Neural cell (in vitro differentiated cells): ENCODE results near the gene GABRD. TPM values are rescaled to one million over a fixed set of nuclear protein-coding genes. Genes with fewer than 3 reads are reported as not detected.

ENCODE experiments used
- H2AFZ ChIP-seq: fragments of 200-600, 300-800 bp; sonication (generic), shearing (Covaris generic); 2 replicates; pipeline ENCODE4 v1.6.0; 2014; ENCODE audit warnings: low read depth, mild to moderate bottlenecking, antibody characterized with exemption, low read length, moderate library complexity
- H3F3A ChIP-seq: fragments of 200-600 bp; shearing (Covaris generic); 2 replicates; pipeline ENCODE4 v1.6.1; 2016; ENCODE audit warnings: mild to moderate bottlenecking, moderate library complexity, mixed read lengths, antibody characterized with exemption, low read length; ENCODE audit not compliant: insufficient read depth, poor library complexity, severe bottlenecking
- H3K27ac ChIP-seq: fragments of 200-600, 300-800 bp; sonication (generic), shearing (Covaris generic); 2 replicates; pipeline ENCODE4 v1.5.1; 2014; ENCODE audit warnings: mild to moderate bottlenecking, low read length, moderate library complexity
- H3K27me3 ChIP-seq: fragments of 300-800, 200-600 bp; sonication (generic), shearing (Covaris generic); 2 replicates; pipeline ENCODE4 v1.6.0; 2014; ENCODE audit warnings: mild to moderate bottlenecking, low read depth, low read length, moderate library complexity; ENCODE audit not compliant: insufficient read depth
- H3K36me3 ChIP-seq: fragments of 300-800, 200-600 bp; sonication (generic), shearing (Covaris generic); 2 replicates; pipeline ENCODE4 v1.5.1; 2014; ENCODE audit warnings: mild to moderate bottlenecking, antibody characterized with exemption, low read length, moderate library complexity; ENCODE audit not compliant: insufficient read depth
- H3K4me2 ChIP-seq: fragments of 300-800, 200-600 bp; sonication (generic), shearing (Covaris generic); 2 replicates; pipeline ENCODE4 v1.6.0; 2014; ENCODE audit warnings: mild to moderate bottlenecking, low read length
- H3K4me3 ChIP-seq: fragments of 300-800, 200-600 bp; sonication (generic), shearing (Covaris generic); 2 replicates; pipeline ENCODE4 v1.5.1; 2014; ENCODE audit warnings: mild to moderate bottlenecking, low read length, moderate library complexity
- H3K79me2 ChIP-seq: fragments of 200-600 bp; shearing (Covaris generic); replicated peaks from 2 replicates; pipeline ENCODE4 v1.6.0; 2014; ENCODE audit warnings: mild to moderate bottlenecking, low read length, moderate library complexity; ENCODE audit not compliant: insufficient read depth
- H3K9ac ChIP-seq: fragments of 300-800, 200-600 bp; sonication (generic), shearing (Covaris generic); 2 replicates; pipeline ENCODE4 v1.6.1; 2016; ENCODE audit warnings: mild to moderate bottlenecking, low read length, mixed read lengths
- H3K9me2 ChIP-seq: fragments of 200-600 bp; shearing (Covaris generic); 2 replicates; pipeline ENCODE4 v1.6.1; 2016; ENCODE audit warnings: mild to moderate bottlenecking, low read length, mixed read lengths; ENCODE audit not compliant: insufficient read depth
- H3K9me3 ChIP-seq: fragments of 200-600, 300-800 bp; sonication (generic), shearing (Covaris generic); 2 replicates; pipeline ENCODE4 v1.6.1; 2016; ENCODE audit warnings: mild to moderate bottlenecking, mixed run types, low read length, moderate library complexity, mixed read lengths
- H4K20me1 ChIP-seq: fragments of 200-600 bp; shearing (Covaris generic); 2 replicates; pipeline ENCODE4 v1.6.1; 2016; ENCODE audit warnings: mild to moderate bottlenecking, mixed run types; ENCODE audit not compliant: insufficient read depth
- CTCF ChIP-seq: fragments of 450-650 bp; IDR thresholded peaks from 2 replicates; pipeline ENCODE4 v1.5.1; 2014; ENCODE audit warnings: antibody characterized with exemption, mild to moderate bottlenecking, moderate library complexity; ENCODE audit not compliant: poor library complexity, severe bottlenecking
- EP300 ChIP-seq: fragments of 450-650 bp; conservative IDR thresholded peaks from 2 replicates; pipeline ENCODE4 v1.6.1; 2014; ENCODE audit warnings: antibody characterized with exemption, mild to moderate bottlenecking, moderate library complexity; ENCODE audit not compliant: poor library complexity, severe bottlenecking
- EZH2 ChIP-seq: fragments of 200-600, 300-800 bp; shearing (Covaris generic), sonication (generic); IDR thresholded peaks from 2 replicates; pipeline ENCODE4 v1.6.1; 2014; ENCODE audit warnings: antibody characterized with exemption, low read length, borderline replicate concordance, mild to moderate bottlenecking; ENCODE audit not compliant: insufficient read depth, poor library complexity, severe bottlenecking
- MXI1 ChIP-seq: fragments of 450-650 bp; conservative IDR thresholded peaks from 2 replicates; pipeline ENCODE4 v1.6.1; 2014; ENCODE audit warnings: antibody characterized with exemption, mild to moderate bottlenecking; ENCODE audit not compliant: poor library complexity, severe bottlenecking
- POLR2AphosphoS5 ChIP-seq: IDR thresholded peaks from 2 replicates; pipeline ENCODE4 v1.6.1; 2012
- RAD21 ChIP-seq: fragments of 450-650 bp; conservative IDR thresholded peaks from 2 replicates; pipeline ENCODE4 v1.6.1; 2014; ENCODE audit warnings: antibody characterized with exemption, mild to moderate bottlenecking, moderate library complexity
- SMC3 ChIP-seq: fragments of 450-650 bp; conservative IDR thresholded peaks from 2 replicates; pipeline ENCODE4 v1.6.1; 2014; ENCODE audit warnings: antibody characterized with exemption, mild to moderate bottlenecking, moderate library complexity; ENCODE audit not compliant: poor library complexity
- TAF1 ChIP-seq: IDR thresholded peaks from 2 replicates; pipeline ENCODE4 v1.6.1; 2012; ENCODE audit warnings: low read depth
- polyA plus RNA-seq: library from polyadenylated mRNA; depleted of rRNA; stranded (reverse); fragments of >200 nt; gene quantifications from 2 replicates; pipeline ENCODE4 v1.2.3, GENCODE V29; 2014
- TF ChIP-seq, protein P1 (sequence below): IDR thresholded peaks from 2 replicates; pipeline ENCODE4 v1.6.1; 2012; ENCODE audit warnings: borderline replicate concordance

Gene GABRD
- polyA plus RNA-seq, 1 donor from 2014 or later = 0.85 TPM

DNA sequence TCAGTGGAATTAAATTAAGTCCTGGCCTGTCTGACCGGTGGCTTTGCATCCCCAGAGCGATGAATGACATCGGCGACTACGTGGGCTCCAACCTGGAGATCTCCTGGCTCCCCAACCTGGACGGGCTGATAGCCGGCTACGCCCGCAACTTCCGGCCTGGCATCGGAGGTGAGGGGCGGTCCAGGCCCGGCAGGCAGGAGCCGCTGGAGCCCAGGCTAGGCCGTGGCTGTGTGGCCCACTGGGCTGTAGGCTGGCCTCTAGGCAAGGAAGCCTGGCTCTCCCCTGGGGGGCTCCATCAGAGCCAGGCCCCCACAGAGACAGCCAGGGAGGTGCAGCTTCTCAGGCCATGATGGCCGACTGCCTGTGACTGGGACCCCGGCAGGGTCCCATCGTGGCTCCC is 5.7 kb downstream of the GABRD start:
- no peak overlapping the region for H3K4me3 ChIP-seq
- no peak overlapping the region for H2AFZ ChIP-seq
- no peaks in the 10 kb centered on the region for H4K20me1 ChIP-seq
- H3K79me2 ChIP-seq = no peaks in the 10 kb centered on the region
- TF ChIP-seq MXI1 (no peak), EZH2 (no peak), TAF1 (no peak), CTCF (no peak), POLR2AphosphoS5 (no peak), RAD21 (no peak), EP300 (no peak), SMC3 (no peak)
- TF ChIP-seq, protein P1, sequence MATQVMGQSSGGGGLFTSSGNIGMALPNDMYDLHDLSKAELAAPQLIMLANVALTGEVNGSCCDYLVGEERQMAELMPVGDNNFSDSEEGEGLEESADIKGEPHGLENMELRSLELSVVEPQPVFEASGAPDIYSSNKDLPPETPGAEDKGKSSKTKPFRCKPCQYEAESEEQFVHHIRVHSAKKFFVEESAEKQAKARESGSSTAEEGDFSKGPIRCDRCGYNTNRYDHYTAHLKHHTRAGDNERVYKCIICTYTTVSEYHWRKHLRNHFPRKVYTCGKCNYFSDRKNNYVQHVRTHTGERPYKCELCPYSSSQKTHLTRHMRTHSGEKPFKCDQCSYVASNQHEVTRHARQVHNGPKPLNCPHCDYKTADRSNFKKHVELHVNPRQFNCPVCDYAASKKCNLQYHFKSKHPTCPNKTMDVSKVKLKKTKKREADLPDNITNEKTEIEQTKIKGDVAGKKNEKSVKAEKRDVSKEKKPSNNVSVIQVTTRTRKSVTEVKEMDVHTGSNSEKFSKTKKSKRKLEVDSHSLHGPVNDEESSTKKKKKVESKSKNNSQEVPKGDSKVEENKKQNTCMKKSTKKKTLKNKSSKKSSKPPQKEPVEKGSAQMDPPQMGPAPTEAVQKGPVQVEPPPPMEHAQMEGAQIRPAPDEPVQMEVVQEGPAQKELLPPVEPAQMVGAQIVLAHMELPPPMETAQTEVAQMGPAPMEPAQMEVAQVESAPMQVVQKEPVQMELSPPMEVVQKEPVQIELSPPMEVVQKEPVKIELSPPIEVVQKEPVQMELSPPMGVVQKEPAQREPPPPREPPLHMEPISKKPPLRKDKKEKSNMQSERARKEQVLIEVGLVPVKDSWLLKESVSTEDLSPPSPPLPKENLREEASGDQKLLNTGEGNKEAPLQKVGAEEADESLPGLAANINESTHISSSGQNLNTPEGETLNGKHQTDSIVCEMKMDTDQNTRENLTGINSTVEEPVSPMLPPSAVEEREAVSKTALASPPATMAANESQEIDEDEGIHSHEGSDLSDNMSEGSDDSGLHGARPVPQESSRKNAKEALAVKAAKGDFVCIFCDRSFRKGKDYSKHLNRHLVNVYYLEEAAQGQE = no peak
- peaks cover 14% of the 10 kb centered on the region for H3K27me3 ChIP-seq
- no peaks in the 10 kb centered on the region for H3K9me3 ChIP-seq
- H3K4me2 ChIP-seq = no peak overlapping the region
- no peaks in the 10 kb centered on the region for H3F3A ChIP-seq
- H3K36me3 ChIP-seq = no peaks in the 10 kb centered on the region
- no peaks in the 10 kb centered on the region for H3K9me2 ChIP-seq
- no peak overlapping the region for H3K27ac ChIP-seq
- H3K9ac ChIP-seq = no peak overlapping the region

- Histone ChIP-seq H3K4me2 (no peak overlapping the region), H3K79me2 (no peaks in the 10 kb centered on the region), H4K20me1 (no peaks in the 10 kb centered on the region), H3K9me2 (no peaks in the 10 kb centered on the region), H3K4me3 (no peak overlapping the region), H3K27ac (no peak overlapping the region), H3K27me3 (peaks cover 7% of the 10 kb centered on the region), H3K9me3 (no peaks in the 10 kb centered on the region), H2AFZ (no peak overlapping the region), H3F3A (no peaks in the 10 kb centered on the region), H3K9ac (no peak overlapping the region), H3K36me3 (no peaks in the 10 kb centered on the region)
- TF ChIP-seq RAD21 = no peak
Observed at GRCh38 chr1:2025491-2025981, 6.4 kb downstream of the GABRD start.
